ENCODE results near the gene MMP25.
"Not testable (repeated sequence)": the region's sequence is repeated elsewhere in the genome, so short reads cannot be mapped to it uniquely, and the experiment has no call there.

MMP25 gene

GRCh38 chr16:3051009-3051408 is 4.6 kb downstream of the MMP25 start:
- FAIRE-seq (no peak), DNase-seq (ENCODE audit: insufficient read length, low spot score) (no peak)
- TF ChIP-seq POU2F2 (IDR thresholded peaks at IDR 0.05; ENCODE audit: low read depth, low read length) (no peak), POLR2A (IDR thresholded peaks at IDR 0.05; ENCODE audit: low read depth, low read length) (no peak), TAF1 (IDR thresholded peaks at IDR 0.05; ENCODE audit: low read depth, low read length) (no peak), PAX5 (IDR thresholded peaks at IDR 0.05; ENCODE audit: insufficient read depth, low read length, severe bottlenecking) (no peak), POLR2AphosphoS5 (IDR thresholded peaks at IDR 0.05; ENCODE audit: low read depth, low read length) (no peak), SPI1 (IDR thresholded peaks at IDR 0.05; ENCODE audit: low read depth, low read length) (no peak)

- DNase-seq (ENCODE audit: insufficient read length, low spot score) = no peak
- no peak for FAIRE-seq
- TF ChIP-seq POLR2A (IDR thresholded peaks at IDR 0.05; ENCODE audit: low read depth, low read length) = no peak
- no peak for TF ChIP-seq TAF1 (IDR thresholded peaks at IDR 0.05; ENCODE audit: low read depth, low read length)
- TF ChIP-seq POU2F2 (IDR thresholded peaks at IDR 0.05; ENCODE audit: low read depth, low read length) = no peak
- no peak for TF ChIP-seq POLR2AphosphoS5 (IDR thresholded peaks at IDR 0.05; ENCODE audit: low read depth, low read length)
- no peak for TF ChIP-seq SPI1 (IDR thresholded peaks at IDR 0.05; ENCODE audit: low read depth, low read length)
- no peak for TF ChIP-seq PAX5 (IDR thresholded peaks at IDR 0.05; ENCODE audit: insufficient read depth, low read length, severe bottlenecking)
Observed at GRCh38 chr16:3051494-3051893, 5.1 kb downstream of the MMP25 start.

- FAIRE-seq = peak; percentile 38
Observed at GRCh38 chr16:3052571-3053329, 6.4 kb downstream of the MMP25 start.

GRCh38 chr16:3053330-3053710 is 7.0 kb downstream of the MMP25 start:
- FAIRE-seq; DNase-seq (ENCODE audit: insufficient read length, low spot score): not testable (repeated sequence)

More at GRCh38 chr16:3052571-3053329, 6.4 kb downstream of the MMP25 start:
- not testable (repeated sequence) for DNase-seq (ENCODE audit: insufficient read length, low spot score)

DNA sequence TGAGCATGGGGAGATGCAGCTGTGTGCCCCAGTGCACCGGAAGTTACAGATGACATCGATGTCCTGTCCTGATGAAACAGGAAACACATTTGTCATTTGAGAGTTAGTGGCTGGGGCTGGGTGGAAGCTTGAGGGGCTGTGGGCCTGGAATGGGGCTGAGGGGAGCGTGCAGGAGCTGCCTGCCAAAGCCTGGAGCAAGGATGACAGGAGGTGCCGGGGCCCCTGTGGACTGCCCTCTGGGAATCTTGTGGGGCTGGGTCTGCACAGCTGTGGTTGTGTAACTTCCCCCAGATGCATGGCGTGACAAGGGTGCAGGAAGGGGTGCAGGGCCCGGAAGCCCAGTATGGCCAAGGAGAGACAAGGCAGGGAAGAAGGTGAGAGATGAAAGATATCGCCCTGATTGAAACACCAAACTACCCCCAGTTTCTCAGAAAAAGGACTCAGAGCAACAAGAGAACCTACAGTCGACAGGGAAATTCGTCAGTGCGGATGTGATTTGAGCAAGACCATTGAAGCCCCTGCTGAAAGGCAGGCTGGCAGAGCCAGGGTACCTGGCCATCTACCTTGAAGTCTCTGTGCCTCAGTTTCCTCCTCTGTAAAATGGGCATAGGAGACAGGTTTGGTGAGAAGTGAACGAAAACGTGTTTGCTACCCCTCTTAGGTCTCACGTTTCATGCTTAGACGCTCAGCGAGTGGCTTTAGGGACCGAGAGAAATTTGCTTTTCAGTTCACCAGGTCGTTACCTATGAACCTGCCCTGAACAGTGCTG is 8.8 kb downstream of the MMP25 start:
- no peak for TF ChIP-seq TAF1 (IDR thresholded peaks at IDR 0.05; ENCODE audit: low read depth, low read length)
- TF ChIP-seq POLR2AphosphoS5 (IDR thresholded peaks at IDR 0.05; ENCODE audit: low read depth, low read length) = no peak
- no peak for TF ChIP-seq SPI1 (IDR thresholded peaks at IDR 0.05; ENCODE audit: low read depth, low read length)
- TF ChIP-seq PAX5 (IDR thresholded peaks at IDR 0.05; ENCODE audit: insufficient read depth, low read length, severe bottlenecking) = no peak
- no peak for DNase-seq (ENCODE audit: insufficient read length, low spot score)
- FAIRE-seq = peak; percentile 52

- FAIRE-seq; DNase-seq (ENCODE audit: insufficient read length, low spot score): not testable (repeated sequence)
Observed at GRCh38 chr16:3055734-3056115, 9.4 kb downstream of the MMP25 start.

DNA sequence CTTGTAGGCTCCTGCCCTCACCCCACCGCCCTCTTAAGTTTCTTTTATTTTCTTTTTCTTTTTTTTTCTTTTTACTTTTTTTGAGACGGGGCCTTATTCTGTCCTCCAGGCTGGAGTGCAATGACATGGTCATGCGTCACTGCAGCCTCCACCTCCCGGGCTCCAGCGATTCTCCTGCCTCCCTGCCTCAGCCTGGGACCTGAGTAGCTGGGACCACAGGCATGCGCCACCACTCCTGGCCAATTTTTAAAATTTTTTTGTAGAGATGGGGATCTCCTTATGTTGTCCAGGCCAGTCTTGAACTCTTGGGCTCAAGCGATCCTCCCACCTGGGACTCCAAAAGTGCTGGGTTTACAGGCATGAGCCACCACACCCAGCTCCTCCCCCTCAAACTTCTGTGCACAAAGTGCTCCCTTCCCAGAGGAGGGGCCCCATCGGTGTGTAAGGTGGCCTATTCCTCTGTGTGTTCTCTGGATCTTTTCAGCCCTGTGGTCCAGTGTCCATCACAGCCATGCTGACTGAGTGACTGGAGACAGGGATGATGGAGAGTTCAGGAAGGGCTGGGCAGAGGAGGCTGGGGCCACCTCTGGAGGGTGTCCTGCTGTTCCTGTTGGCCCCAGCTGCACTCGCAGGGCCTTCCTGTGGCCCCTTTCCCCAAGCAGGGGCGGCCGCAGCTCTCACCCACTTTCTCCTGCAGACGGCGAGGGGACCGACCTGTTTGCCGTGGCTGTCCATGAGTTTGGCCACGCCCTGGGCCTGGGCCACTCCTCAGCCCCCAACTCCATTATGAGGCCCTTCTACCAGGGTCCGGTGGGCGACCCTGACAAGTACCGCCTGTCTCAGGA is 10.2 kb downstream of the MMP25 start:
- FAIRE-seq (no peak), DNase-seq (ENCODE audit: insufficient read length, low spot score) (no peak)
- no peak for TF ChIP-seq POU2F2 (IDR thresholded peaks at IDR 0.05; ENCODE audit: low read depth, low read length)
- no peak for TF ChIP-seq PAX5 (IDR thresholded peaks at IDR 0.05; ENCODE audit: insufficient read depth, low read length, severe bottlenecking)
- no peak for TF ChIP-seq POLR2AphosphoS5 (IDR thresholded peaks at IDR 0.05; ENCODE audit: low read depth, low read length)
- no peak for TF ChIP-seq POLR2A (IDR thresholded peaks at IDR 0.05; ENCODE audit: low read depth, low read length)
- no peak for TF ChIP-seq SPI1 (IDR thresholded peaks at IDR 0.05; ENCODE audit: low read depth, low read length)
- TF ChIP-seq TAF1 (IDR thresholded peaks at IDR 0.05; ENCODE audit: low read depth, low read length) = no peak

DNA sequence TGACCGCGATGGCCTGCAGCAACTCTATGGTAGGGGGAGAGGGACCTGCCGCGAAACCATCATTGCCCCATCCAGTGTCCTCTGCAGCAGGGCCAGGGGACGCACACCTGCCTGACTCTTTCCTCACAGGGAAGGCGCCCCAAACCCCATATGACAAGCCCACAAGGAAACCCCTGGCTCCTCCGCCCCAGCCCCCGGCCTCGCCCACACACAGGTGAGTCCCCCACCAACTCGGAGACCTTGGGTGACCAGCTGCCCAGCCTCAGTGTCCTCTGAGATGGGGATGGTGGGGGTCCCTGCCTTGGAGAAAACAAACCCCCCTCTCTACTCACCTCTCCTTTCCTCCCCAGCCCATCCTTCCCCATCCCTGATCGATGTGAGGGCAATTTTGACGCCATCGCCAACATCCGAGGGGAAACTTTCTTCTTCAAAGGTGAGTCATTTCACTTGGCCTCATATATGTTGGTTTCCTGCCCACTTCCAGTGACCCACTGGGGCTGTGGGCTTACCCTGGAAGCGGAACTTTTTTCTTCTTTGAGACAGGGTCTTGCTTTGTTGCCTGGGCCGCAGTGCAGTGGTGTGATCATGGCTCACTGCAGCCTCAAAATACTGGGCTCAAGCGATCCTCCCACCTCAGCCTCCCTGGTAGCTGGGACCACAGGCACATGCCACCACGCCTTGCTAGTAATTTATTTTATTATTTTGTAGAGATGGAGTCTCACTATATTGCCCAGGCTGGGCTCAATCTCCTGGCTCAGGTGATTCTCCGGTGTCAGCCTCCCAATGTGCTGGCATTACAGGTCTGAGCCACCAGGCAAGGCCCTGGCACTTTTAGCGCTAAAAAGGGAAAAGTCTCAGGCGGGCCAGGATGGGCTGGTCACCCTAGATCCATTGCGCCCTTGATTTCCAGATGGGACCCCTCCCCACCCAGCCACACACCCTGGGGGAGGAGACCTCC is 11.1 kb downstream of the MMP25 start:
- FAIRE-seq (no peak), DNase-seq (ENCODE audit: insufficient read length, low spot score) (no peak)
- TF ChIP-seq PAX5 (IDR thresholded peaks at IDR 0.05; ENCODE audit: insufficient read depth, low read length, severe bottlenecking) (no peak), TAF1 (IDR thresholded peaks at IDR 0.05; ENCODE audit: low read depth, low read length) (no peak), POLR2A (IDR thresholded peaks at IDR 0.05; ENCODE audit: low read depth, low read length) (no peak), SPI1 (IDR thresholded peaks at IDR 0.05; ENCODE audit: low read depth, low read length) (no peak), POU2F2 (IDR thresholded peaks at IDR 0.05; ENCODE audit: low read depth, low read length) (no peak), POLR2AphosphoS5 (IDR thresholded peaks at IDR 0.05; ENCODE audit: low read depth, low read length) (no peak)

Measured in GM12891 (cell line).